ENCODE results near the gene C1orf174. TPM values are rescaled to one million over a fixed set of nuclear protein-coding genes. Genes with fewer than 3 reads are reported as not detected.

The C1orf174 gene
- total and polyA plus RNA-seq, 2 donors (not counting 1 experiment from before 2014, with no cell fraction given): 24.1 to 39.6 TPM

- peak overlapping the region; percentile 97 for H3K4me2 ChIP-seq (ENCODE audit: extremely low read depth, insufficient read depth, low read length)
- no peaks in the 10 kb centered on the region for H3K9me3 ChIP-seq (ENCODE audit: control insufficient read depth, insufficient read depth, low read depth, low read length)
- H3K9ac ChIP-seq (ENCODE audit: insufficient read depth, low read length): peak overlapping the region; percentile 90
- no peaks in the 10 kb centered on the region for H4K20me1 ChIP-seq (ENCODE audit: control insufficient read depth, extremely low read depth, insufficient read depth, low read length)
- H2AFZ ChIP-seq (ENCODE audit: low read length): peak overlapping the region; percentile 68
- H3K4me1 ChIP-seq (ENCODE audit: control insufficient read depth, extremely low read depth, insufficient read depth, low read length): peaks cover 6% of the 10 kb centered on the region
- H3K4me3 ChIP-seq (replicated peaks in 1 of 4; ENCODE audit: control extremely low read depth in 1 of 4, insufficient read depth in 1 of 4, low read depth in 3 of 4, low read length in 4 of 4): peak overlapping the region; percentile 81 to 95 (median 89)
- H3K36me3 ChIP-seq (ENCODE audit: control insufficient read depth, insufficient read depth, low read length): no peaks in the 10 kb centered on the region
- H3K27ac ChIP-seq (ENCODE audit: insufficient read depth, low read length): peak overlapping the region; percentile 93
- H3K79me2 ChIP-seq (ENCODE audit: control insufficient read depth, insufficient read depth, low read length): peaks cover 50% of the 10 kb centered on the region
- DNase-seq (ENCODE audit: low read depth in 2 of 2): no peak
- TF ChIP-seq EZH2 (IDR thresholded peaks at IDR 0.05; ENCODE audit: low read length, missing control alignments): no peak
- TF ChIP-seq CTCF (conservative IDR thresholded peaks at IDR 0.05 in 1 of 2, IDR thresholded peaks at IDR 0.05 in 1 of 2; ENCODE audit: low read depth in 1 of 2, low read length in 2 of 2): peak in 1 of 2 donors; percentile 26
- H3K27me3 ChIP-seq (ENCODE audit: control insufficient read depth, insufficient read depth, low read length): no peaks in the 10 kb centered on the region
Measured at GRCh38 chr1:3899754-3900149, 320 bp downstream of the C1orf174 start.

GRCh38 chr1:3898994-3899753 is 898 bp downstream of the C1orf174 start:
- no peak overlapping the region for H2AFZ ChIP-seq (ENCODE audit: low read length)
- TF ChIP-seq EZH2 (IDR thresholded peaks at IDR 0.05; ENCODE audit: low read length, missing control alignments) (no peak), CTCF (conservative IDR thresholded peaks at IDR 0.05 in 1 of 2, IDR thresholded peaks at IDR 0.05 in 1 of 2; ENCODE audit: low read depth in 1 of 2, low read length in 2 of 2) (no peak)
- no peaks in the 10 kb centered on the region for H3K27me3 ChIP-seq (ENCODE audit: control insufficient read depth, insufficient read depth, low read length)
- H4K20me1 ChIP-seq (ENCODE audit: control insufficient read depth, extremely low read depth, insufficient read depth, low read length): no peaks in the 10 kb centered on the region
- no peaks in the 10 kb centered on the region for H3K36me3 ChIP-seq (ENCODE audit: control insufficient read depth, insufficient read depth, low read length)
- H3K27ac ChIP-seq (ENCODE audit: insufficient read depth, low read length): peak overlapping the region; percentile 93
- no peak for DNase-seq (ENCODE audit: low read depth in 2 of 2)
- no peaks in the 10 kb centered on the region for H3K9me3 ChIP-seq (ENCODE audit: control insufficient read depth, insufficient read depth, low read depth, low read length)
- peaks cover 54% of the 10 kb centered on the region for H3K79me2 ChIP-seq (ENCODE audit: control insufficient read depth, insufficient read depth, low read length)
- peak overlapping the region; percentile 97 for H3K4me2 ChIP-seq (ENCODE audit: extremely low read depth, insufficient read depth, low read length)
- peak overlapping the region; percentile 81 to 95 (median 89) for H3K4me3 ChIP-seq (replicated peaks in 1 of 4; ENCODE audit: control extremely low read depth in 1 of 4, insufficient read depth in 1 of 4, low read depth in 3 of 4, low read length in 4 of 4)
- H3K4me1 ChIP-seq (ENCODE audit: control insufficient read depth, extremely low read depth, insufficient read depth, low read length): peaks cover 6% of the 10 kb centered on the region
- H3K9ac ChIP-seq (ENCODE audit: insufficient read depth, low read length): peak overlapping the region; percentile 90

GRCh38 chr1:3898475-3898735 is 1.7 kb downstream of the C1orf174 start:
- Histone ChIP-seq H3K9me3 (ENCODE audit: control insufficient read depth, insufficient read depth, low read depth, low read length) (no peaks in the 10 kb centered on the region), H3K4me3 (replicated peaks in 1 of 4; ENCODE audit: control extremely low read depth in 1 of 4, insufficient read depth in 1 of 4, low read depth in 3 of 4, low read length in 4 of 4) (peak overlapping the region in 1 of 4 experiments; percentile 81), H3K4me2 (ENCODE audit: extremely low read depth, insufficient read depth, low read length) (peak overlapping the region; percentile 40), H4K20me1 (ENCODE audit: control insufficient read depth, extremely low read depth, insufficient read depth, low read length) (no peaks in the 10 kb centered on the region), H3K27ac (ENCODE audit: insufficient read depth, low read length) (no peak overlapping the region), H3K4me1 (ENCODE audit: control insufficient read depth, extremely low read depth, insufficient read depth, low read length) (peaks cover 6% of the 10 kb centered on the region), H3K27me3 (ENCODE audit: control insufficient read depth, insufficient read depth, low read length) (no peaks in the 10 kb centered on the region), H3K79me2 (ENCODE audit: control insufficient read depth, insufficient read depth, low read length) (peaks cover 60% of the 10 kb centered on the region), H3K36me3 (ENCODE audit: control insufficient read depth, insufficient read depth, low read length) (no peaks in the 10 kb centered on the region), H2AFZ (ENCODE audit: low read length) (no peak overlapping the region), H3K9ac (ENCODE audit: insufficient read depth, low read length) (no peak overlapping the region)
- DNase-seq (ENCODE audit: low read depth in 2 of 2): no peak
- TF ChIP-seq CTCF (conservative IDR thresholded peaks at IDR 0.05 in 1 of 2, IDR thresholded peaks at IDR 0.05 in 1 of 2; ENCODE audit: low read depth in 1 of 2, low read length in 2 of 2): no peak

Data from fibroblast of lung (primary cell).